AG10803 (cell line): Measurements from ENCODE around the gene CGGBP1.

Experiments
- DNase-seq: peaks from one replicate; pipeline ENCODE4 v3.0.0; 2010; ENCODE audit warnings: low read depth
- H3K4me3 ChIP-seq: 2 replicates; pipeline ENCODE4 v1.5.1; 2011; ENCODE audit warnings: mild to moderate bottlenecking, low read length, control low read depth
- CTCF ChIP-seq: conservative IDR thresholded peaks from 2 replicates; pipeline ENCODE4 v1.5.1; 2011; ENCODE audit warnings: mild to moderate bottlenecking, low read length, control low read depth, inconsistent platforms

CGGBP1 gene

GRCh38 chr3:88082854-88083253 is 24.0 kb upstream of the CGGBP1 start:
- no peak for TF ChIP-seq CTCF

GRCh38 chr3:88078932-88079331 is 20.1 kb upstream of the CGGBP1 start:
- TF ChIP-seq CTCF = no peak
- no peak overlapping the region for H3K4me3 ChIP-seq
- DNase-seq = no peak

More at GRCh38 chr3:88082854-88083253, 24.0 kb upstream of the CGGBP1 start:
- DNase-seq = no peak
- no peak overlapping the region for H3K4me3 ChIP-seq

GRCh38 chr3:88076712-88077111 is 17.9 kb upstream of the CGGBP1 start:
- no peak overlapping the region for H3K4me3 ChIP-seq
- no peak for TF ChIP-seq CTCF
- DNase-seq = no peak

- DNase-seq = peak; percentile 9
- no peak for TF ChIP-seq CTCF
- no peak overlapping the region for H3K4me3 ChIP-seq
Measured at GRCh38 chr3:88075497-88075896, 16.7 kb upstream of the CGGBP1 start.

GRCh38 chr3:88075072-88075471 is 16.3 kb upstream of the CGGBP1 start:
- no peak overlapping the region for H3K4me3 ChIP-seq
- no peak for TF ChIP-seq CTCF
- no peak for DNase-seq

GRCh38 chr3:88061746-88062145 is 2.9 kb upstream of the CGGBP1 start:
- no peak for DNase-seq
- no peak overlapping the region; the same call in none of the 2 replicates for H3K4me3 ChIP-seq
- no peak for TF ChIP-seq CTCF

GRCh38 chr3:88059380-88060170 is 770 bp upstream of the CGGBP1 start:
- TF ChIP-seq CTCF = no peak
- no peak for DNase-seq
- peak overlapping the region; percentile 92 for H3K4me3 ChIP-seq
